IMR-90 (cell line): Measurements from ENCODE around the gene NHLRC1. TPM values are rescaled to one million over a fixed set of nuclear protein-coding genes. Genes with fewer than 3 reads are reported as not detected.

Experiments
- ATAC-seq: fragments of 200-7000 bp; cut with Tn5 transposase; 2 replicates; pipeline ENCODE4 v1.9.1; 2020; ENCODE audit warnings: low read depth, mild to moderate bottlenecking, moderate library complexity
- BruUV-seq: library from RNA; stranded (reverse); fragments of 400-500 nt; replicated peaks from 2 replicates; lab custom pipeline; 2021; lab: Mats Ljungman, UMichigan
- CTCF ChIA-PET: fragments of 300-600 bp; formaldehyde crosslinking; extraction: SDS; loops from one replicate; lab custom pipeline; 2021; ENCODE audit warnings: antibody characterized with exemption; lab: Yijun Ruan, JAX
- POLR2A ChIA-PET: fragments of 300-600 bp; sonication (Branson Sonifier 250); formaldehyde crosslinking; loops from one replicate; lab custom pipeline; 2022; ENCODE audit warnings: antibody characterized with exemption; ENCODE audit not compliant: unreplicated experiment; lab: Charles Lee
- DNase-seq: peaks from one replicate; pipeline ENCODE4 v3.0.0; 2013
- H2AFZ ChIP-seq: replicated peaks from 2 replicates; pipeline ENCODE3; 2013; ENCODE audit warnings: low read length, mild to moderate bottlenecking; ENCODE audit not compliant: poor library complexity
- H2AK5ac ChIP-seq: 2 replicates; pipeline ENCODE4 v1.6.1; 2013; ENCODE audit warnings: low read depth, low read length, inconsistent platforms
- H2AK9ac ChIP-seq: replicated peaks from 2 replicates; pipeline ENCODE3; 2013; ENCODE audit warnings: mild to moderate bottlenecking, low read depth, low read length, moderate library complexity; ENCODE audit not compliant: poor library complexity
- H2BK120ac ChIP-seq: 2 replicates; pipeline ENCODE4 v1.6.1; 2013; ENCODE audit warnings: low read depth, low read length, inconsistent platforms
- H2BK15ac ChIP-seq: 3 replicates; pipeline ENCODE4 v1.6.1; 2013; ENCODE audit warnings: low read depth, low read length, inconsistent platforms
- H2BK20ac ChIP-seq: 2 replicates; pipeline ENCODE4 v1.6.1; 2013; ENCODE audit warnings: low read depth, mild to moderate bottlenecking, inconsistent platforms, low read length, moderate library complexity
- H2BK5ac ChIP-seq: 2 replicates; pipeline ENCODE4 v1.6.1; 2013; ENCODE audit warnings: mild to moderate bottlenecking, low read depth, low read length, inconsistent platforms; ENCODE audit not compliant: poor library complexity, severe bottlenecking
- H3K14ac ChIP-seq: replicated peaks from 2 replicates; pipeline ENCODE4 v1.6.1; 2013; ENCODE audit warnings: low read depth, low read length, inconsistent platforms
- H3K18ac ChIP-seq: 2 replicates; pipeline ENCODE4 v1.6.1; 2013; ENCODE audit warnings: low read depth, low read length, control low read depth
- H3K23ac ChIP-seq: 2 replicates; pipeline ENCODE4 v1.6.1; 2013; ENCODE audit warnings: low read depth, low read length, inconsistent platforms
- H3K27ac ChIP-seq: 2 replicates; pipeline ENCODE4 v1.5.1; 2013; ENCODE audit warnings: mild to moderate bottlenecking, control low read depth, low read length; ENCODE audit not compliant: insufficient read depth
- H3K27me3 ChIP-seq: 2 replicates; pipeline ENCODE4 v1.6.1; 2013; ENCODE audit warnings: low read length; ENCODE audit not compliant: control insufficient read depth, insufficient read depth
- H3K36me3 ChIP-seq: 2 replicates; pipeline ENCODE4 v1.6.1; 2013; ENCODE audit warnings: low read length, mixed read lengths; ENCODE audit not compliant: control insufficient read depth, insufficient read depth
- H3K4ac ChIP-seq: 2 replicates; pipeline ENCODE4 v1.6.1; 2013; ENCODE audit warnings: low read depth, low read length, inconsistent platforms
- H3K4me1 ChIP-seq: 2 replicates; pipeline ENCODE4 v1.6.1; 2013; ENCODE audit warnings: low read length, mixed read lengths; ENCODE audit not compliant: control insufficient read depth, insufficient read depth
- H3K4me2 ChIP-seq: 2 replicates; pipeline ENCODE4 v1.6.1; 2013; ENCODE audit warnings: low read depth, mild to moderate bottlenecking, control low read depth, low read length, moderate library complexity
- H3K4me3 ChIP-seq: 2 replicates; pipeline ENCODE4 v1.5.1; 2013; ENCODE audit warnings: low read depth, mild to moderate bottlenecking, control low read depth, low read length, moderate library complexity; ENCODE audit not compliant: insufficient read depth
- H3K56ac ChIP-seq: 2 replicates; pipeline ENCODE4 v1.6.1; 2013; ENCODE audit warnings: low read length, inconsistent platforms; ENCODE audit not compliant: insufficient read depth; ENCODE audit errors: extremely low read depth
- H3K79me1 ChIP-seq, 2 experiments: 2 replicates each; pipeline ENCODE4 v1.6.1; 2013; ENCODE audit warnings: low read length in 2 of 2, inconsistent platforms in 1 of 2, low read depth in 1 of 2
- H3K9ac ChIP-seq: 2 replicates; pipeline ENCODE4 v1.6.1; 2013; ENCODE audit warnings: low read depth, low read length, control low read depth
- H3K9me1 ChIP-seq: 2 replicates; pipeline ENCODE4 v1.6.1; 2013; ENCODE audit warnings: low read length, inconsistent platforms; ENCODE audit not compliant: insufficient read depth
- H3K9me3 ChIP-seq: 2 replicates; pipeline ENCODE4 v1.6.1; 2013; ENCODE audit warnings: low read length; ENCODE audit not compliant: control insufficient read depth, insufficient read depth
- H4K20me1 ChIP-seq: 2 replicates; pipeline ENCODE4 v1.6.1; 2013; ENCODE audit warnings: low read length, inconsistent platforms; ENCODE audit not compliant: insufficient read depth
- H4K5ac ChIP-seq: 2 replicates; pipeline ENCODE4 v1.6.1; 2013; ENCODE audit warnings: mild to moderate bottlenecking, low read depth, low read length, control low read depth
- H4K8ac ChIP-seq, 2 experiments: 2 replicates each; pipeline ENCODE4 v1.6.1; 2013; ENCODE audit warnings: low read depth in 2 of 2, low read length in 2 of 2, control low read depth in 1 of 2, inconsistent platforms in 1 of 2
- H4K91ac ChIP-seq: 2 replicates; pipeline ENCODE4 v1.6.1; 2013; ENCODE audit warnings: low read depth, low read length, inconsistent platforms; ENCODE audit not compliant: insufficient read depth
- BHLHE40 ChIP-seq: fragments of 150-350 bp; IDR thresholded peaks from 2 replicates; pipeline ENCODE4 v1.6.1; 2016; ENCODE audit warnings: mild to moderate bottlenecking, low read depth, low read length
- POLR2A ChIP-seq: IDR thresholded peaks from 2 replicates; pipeline ENCODE4 v1.6.1; 2012; ENCODE audit warnings: mild to moderate bottlenecking, low read depth, low read length
- WGBS, 2 experiments: methylation state at CpG; one replicate each; pipeline versions ENCODE4 v1.1.5 to v1.1.7; 2013; ENCODE audit warnings: missing lambda C conversion rate in 2 of 2; ENCODE audit not compliant: insufficient read length in 1 of 2; ENCODE audit errors: extremely low coverage in 2 of 2; 5-methylcytosine and 5-hydroxymethylcytosine counted together
- dilution Hi-C: fragments of 300-500 bp; cut with HindIII; formaldehyde crosslinking; loops from one replicate; pipeline ENCODE4 v1.14.3; 2018; ENCODE audit warnings: low sequenced_read_pairs; ENCODE audit not compliant: unreplicated experiment
- in situ Hi-C: fragments of 300-500 bp; cut with MboI; formaldehyde crosslinking; loops from 3 replicates; pipeline ENCODE4 v1.14.3; 2019; ENCODE audit warnings: low sequenced_read_pairs, inconsistent platforms, mixed read lengths
- intact Hi-C: fragments of 100-400 bp; cut with micrococcal nuclease; formaldehyde crosslinking; loops from 2 replicates; pipeline ENCODE4 v1.10.0; 2022
- polyA plus RNA-seq, 3 experiments: library from polyadenylated mRNA; depleted of rRNA; stranded (reverse); fragments of >200 nt; gene quantifications; 2 replicates each; pipeline ENCODE4 v1.2.3, GENCODE V29; 2012; ENCODE audit warnings: low replicate concordance in 1 of 3
- total RNA-seq: library from RNA; depleted of rRNA; stranded (reverse); fragments of >200 nt; gene quantifications from 2 replicates; pipeline ENCODE4 v1.2.3, GENCODE V29; 2012

NHLRC1 gene
- total and polyA plus RNA-seq, 2 of the 4 experiments (the other 2 are of a cell fraction) = 1.1 TPM

DNA sequence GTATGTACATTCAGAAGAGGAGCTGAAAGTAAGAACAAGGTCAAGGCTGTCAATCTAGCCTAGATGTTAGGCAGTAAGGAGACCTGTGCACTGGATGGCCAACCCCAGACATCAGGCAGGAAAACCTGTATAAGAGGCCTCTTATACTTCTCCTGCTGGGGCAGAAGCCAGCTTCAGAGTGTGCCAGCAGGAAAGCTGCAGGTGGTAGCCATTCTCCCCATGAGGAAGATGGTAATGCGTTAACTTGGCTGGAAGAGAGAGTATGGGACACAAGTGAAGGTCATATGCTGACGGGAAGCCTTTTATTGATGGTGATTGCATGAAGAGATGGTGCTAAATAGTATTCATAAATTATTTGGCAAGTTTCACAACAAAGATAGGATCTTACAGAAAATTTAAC lies 20.6 kb downstream of the NHLRC1 start:
- no peak overlapping the region for H3K23ac ChIP-seq
- H2AK9ac ChIP-seq = peak overlapping the region; percentile 44
- H2BK20ac ChIP-seq = no peak overlapping the region
- DNase-seq = no peak
- H2BK5ac ChIP-seq = no peak overlapping the region
- H3K36me3 ChIP-seq = no peaks in the 10 kb centered on the region
- H3K56ac ChIP-seq = no peak overlapping the region
- H3K9ac ChIP-seq = no peak overlapping the region
- ChIA-PET POLR2A (no interaction called here), CTCF (interaction anchor here (1.1 to 1.2 kb wide), 2 partner anchors 11 to 20 kb away, joined by 3 read pairs; partner anchors contain the start of gene NHLRC1)
- H3K14ac ChIP-seq = peak overlapping the region; percentile 64
- dilution Hi-C loops = no loop called here
- 0 out of 2 replicates have a peak overlapping the region, but pooled peaks have one; percentile 53 for H2BK120ac ChIP-seq
- no peak for ATAC-seq
- H3K4me2 ChIP-seq = no peak overlapping the region
- no TSS peak for BruUV-seq
- H2AFZ ChIP-seq = peak overlapping the region; percentile 5
- peaks cover 3% of the 10 kb centered on the region for H3K4me1 ChIP-seq
- peaks cover 7% of the 10 kb centered on the region; the same call in 1 of the 2 replicates for H3K9me1 ChIP-seq
- no CpG with 5 or more reads among the region's 2 CpGs for WGBS, 2 experiments
- peak overlapping the region; percentile 68 for H3K4ac ChIP-seq
- peak overlapping the region; percentile 39; the same call in 1 of the 2 replicates for H4K91ac ChIP-seq
- TF ChIP-seq POLR2A (no peak), BHLHE40 (no peak)
- peak overlapping the region; percentile 84; the same call in 1 of the 2 replicates for H2AK5ac ChIP-seq
- H3K18ac ChIP-seq = no peak overlapping the region
- peak overlapping the region in 1 of 2 experiments; percentile 43; a peak in 1 of 4 replicates for H4K8ac ChIP-seq
- H3K4me3 ChIP-seq = no peak overlapping the region
- H3K9me3 ChIP-seq = no peaks in the 10 kb centered on the region
- no peaks in the 10 kb centered on the region for H3K79me1 ChIP-seq
- H2BK15ac ChIP-seq = peak overlapping the region; percentile 65; the same call in 1 of the 3 replicates
- no peaks in the 10 kb centered on the region for H4K20me1 ChIP-seq
- in situ Hi-C loops = no loop called here
- H3K27me3 ChIP-seq = no peaks in the 10 kb centered on the region
- intact Hi-C loops = no loop called here
- H3K27ac ChIP-seq = no peak overlapping the region
- H4K5ac ChIP-seq = no peak overlapping the region
